HG02798 (cell line): Measurements from ENCODE around the gene SNAP91.
"Not testable (repeated sequence)": the region's sequence is repeated elsewhere in the genome, so short reads cannot be mapped to it uniquely, and the experiment has no call there.

Source experiments
- ATAC-seq: cut with Tn5 transposase; IDR thresholded peaks from one replicate; pipeline ENCODE4 v1.9.1; 2021; ENCODE audit warnings: mild to moderate bottlenecking; ENCODE audit not compliant: unreplicated experiment, poor library complexity

The SNAP91 gene, protein sequence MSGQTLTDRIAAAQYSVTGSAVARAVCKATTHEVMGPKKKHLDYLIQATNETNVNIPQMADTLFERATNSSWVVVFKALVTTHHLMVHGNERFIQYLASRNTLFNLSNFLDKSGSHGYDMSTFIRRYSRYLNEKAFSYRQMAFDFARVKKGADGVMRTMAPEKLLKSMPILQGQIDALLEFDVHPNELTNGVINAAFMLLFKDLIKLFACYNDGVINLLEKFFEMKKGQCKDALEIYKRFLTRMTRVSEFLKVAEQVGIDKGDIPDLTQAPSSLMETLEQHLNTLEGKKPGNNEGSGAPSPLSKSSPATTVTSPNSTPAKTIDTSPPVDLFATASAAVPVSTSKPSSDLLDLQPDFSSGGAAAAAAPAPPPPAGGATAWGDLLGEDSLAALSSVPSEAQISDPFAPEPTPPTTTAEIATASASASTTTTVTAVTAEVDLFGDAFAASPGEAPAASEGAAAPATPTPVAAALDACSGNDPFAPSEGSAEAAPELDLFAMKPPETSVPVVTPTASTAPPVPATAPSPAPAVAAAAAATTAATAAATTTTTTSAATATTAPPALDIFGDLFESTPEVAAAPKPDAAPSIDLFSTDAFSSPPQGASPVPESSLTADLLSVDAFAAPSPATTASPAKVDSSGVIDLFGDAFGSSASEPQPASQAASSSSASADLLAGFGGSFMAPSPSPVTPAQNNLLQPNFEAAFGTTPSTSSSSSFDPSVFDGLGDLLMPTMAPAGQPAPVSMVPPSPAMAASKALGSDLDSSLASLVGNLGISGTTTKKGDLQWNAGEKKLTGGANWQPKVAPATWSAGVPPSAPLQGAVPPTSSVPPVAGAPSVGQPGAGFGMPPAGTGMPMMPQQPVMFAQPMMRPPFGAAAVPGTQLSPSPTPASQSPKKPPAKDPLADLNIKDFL

DNA sequence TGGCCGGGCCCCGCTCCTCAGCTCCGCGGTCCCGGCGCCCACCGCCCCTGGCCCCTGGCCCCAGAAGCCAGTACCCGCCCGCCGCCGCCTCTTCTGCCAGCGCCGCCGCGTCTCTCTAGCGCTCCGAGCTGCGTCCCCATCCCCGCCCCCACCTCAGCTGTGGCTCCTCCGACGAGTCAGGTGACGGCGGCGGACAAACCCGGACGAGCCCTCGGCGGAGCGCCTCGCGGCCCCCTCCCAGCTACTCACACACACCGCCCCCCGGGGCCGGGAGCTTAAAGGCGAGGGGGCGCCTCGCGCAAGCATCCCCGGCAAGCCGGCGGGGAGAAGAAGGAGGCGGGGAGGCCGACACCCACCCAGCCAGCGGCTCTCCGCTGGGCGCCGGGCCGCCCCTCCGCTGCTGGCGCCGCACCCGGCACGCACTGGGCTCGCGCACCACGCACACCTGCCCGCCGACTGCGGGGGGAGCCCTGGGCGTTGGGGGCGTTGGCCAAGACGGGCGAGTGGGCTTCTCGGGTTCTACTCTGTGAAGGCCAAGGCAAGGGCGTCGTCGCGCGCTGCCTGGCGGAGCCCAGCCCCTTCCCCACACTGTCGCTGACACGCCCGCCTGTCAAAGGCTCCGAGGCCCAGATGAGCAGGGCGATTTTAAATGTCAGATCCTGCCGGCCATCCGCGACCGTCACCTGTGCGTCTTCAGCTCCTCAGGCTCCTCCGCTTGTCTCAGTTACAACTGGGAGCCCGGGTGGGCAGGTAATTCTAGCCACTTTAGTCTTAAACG lies at the start of gene SNAP91:
SNAP91 (minus strand) TSS at position 132 of the 778 bp plus-strand sequence. CDS start 1,174 bp downstream, outside the sequence.
- no peak for ATAC-seq

- no peak for ATAC-seq
Observed at GRCh38 chr6:83758533-83758932, 49.6 kb upstream of the SNAP91 start.

GRCh38 chr6:83757021-83757420 lies 48.1 kb upstream of the SNAP91 start:
- no peak for ATAC-seq

DNA sequence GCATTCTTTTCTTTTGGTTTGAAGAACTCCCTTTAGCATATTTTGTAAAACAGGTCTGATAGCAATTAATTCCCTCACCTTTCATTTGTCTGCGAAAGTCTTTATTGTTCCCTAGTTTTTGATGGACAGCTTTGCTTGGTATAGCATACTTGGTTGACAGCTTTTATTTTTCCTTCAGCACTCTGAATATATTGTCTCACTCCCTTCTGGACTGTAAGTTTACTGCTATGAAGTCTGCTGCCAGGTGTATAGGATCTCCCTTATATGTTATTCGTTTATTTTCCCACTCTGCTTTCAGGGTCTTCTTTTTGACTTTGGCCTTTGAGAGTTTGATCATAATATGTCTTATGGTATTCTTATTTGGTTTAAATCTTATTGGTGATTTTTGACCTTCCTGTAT lies 47.7 kb upstream of the SNAP91 start:
- ATAC-seq: no peak

GRCh38 chr6:83752375-83752774 lies 43.5 kb upstream of the SNAP91 start:
- ATAC-seq: not testable (repeated sequence)

DNA sequence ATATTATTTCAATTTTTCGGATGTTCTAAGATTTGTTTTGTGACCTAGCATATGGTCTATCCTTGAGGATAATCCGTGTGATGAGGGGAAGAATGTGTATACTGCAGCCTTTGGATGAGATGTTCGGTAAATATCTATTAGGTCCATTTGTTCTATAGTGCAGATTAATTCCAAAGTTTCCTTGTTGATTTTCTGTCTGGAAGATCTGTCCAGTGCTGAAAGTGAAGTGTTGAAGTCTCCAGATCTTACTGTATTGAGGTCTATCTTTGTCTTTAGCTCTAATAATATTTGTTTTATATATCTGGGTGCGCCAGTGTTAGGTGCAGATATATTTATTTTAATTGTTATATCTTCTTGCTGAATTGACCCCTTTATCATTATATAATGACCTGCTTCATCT lies 32.2 kb upstream of the SNAP91 start:
- ATAC-seq: no peak

DNA sequence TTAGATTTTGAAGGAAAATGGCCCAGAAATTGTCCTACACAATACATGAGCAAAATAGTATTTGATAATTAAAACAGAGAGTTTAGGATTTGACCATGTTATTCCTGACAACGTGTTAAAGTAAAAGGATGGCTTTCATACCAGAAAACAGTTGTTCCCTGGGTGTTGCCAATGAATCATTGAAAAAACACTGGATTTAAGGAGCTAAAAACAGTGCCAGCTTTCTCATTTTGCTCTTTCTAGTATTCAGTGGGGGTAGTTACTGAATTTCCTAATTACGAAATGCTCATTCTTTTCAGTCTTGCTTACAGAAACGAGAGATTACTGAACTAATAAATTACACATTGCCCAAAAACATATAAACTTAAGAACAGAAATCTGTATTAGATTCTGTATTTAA lies 26.6 kb upstream of the SNAP91 start:
- no peak for ATAC-seq

DNA sequence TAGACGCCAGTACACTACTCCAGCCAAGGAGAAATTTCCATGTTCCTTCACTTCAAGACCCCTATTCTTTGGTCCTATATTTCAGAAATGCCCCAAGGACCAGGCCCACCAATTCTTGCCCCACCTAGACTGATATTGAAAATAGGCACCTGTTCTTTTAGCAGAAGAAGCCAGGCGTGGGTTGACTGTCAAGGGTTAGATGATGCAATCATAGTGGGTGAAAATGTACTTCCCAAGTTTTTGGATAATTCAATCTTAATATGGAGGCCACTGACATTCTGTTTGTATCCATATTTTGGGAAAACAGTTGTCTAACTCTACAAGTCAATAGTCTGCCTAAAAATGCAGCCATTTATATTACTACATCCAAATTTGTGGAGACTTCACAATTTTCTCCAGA lies 21.0 kb upstream of the SNAP91 start:
- no peak for ATAC-seq

DNA sequence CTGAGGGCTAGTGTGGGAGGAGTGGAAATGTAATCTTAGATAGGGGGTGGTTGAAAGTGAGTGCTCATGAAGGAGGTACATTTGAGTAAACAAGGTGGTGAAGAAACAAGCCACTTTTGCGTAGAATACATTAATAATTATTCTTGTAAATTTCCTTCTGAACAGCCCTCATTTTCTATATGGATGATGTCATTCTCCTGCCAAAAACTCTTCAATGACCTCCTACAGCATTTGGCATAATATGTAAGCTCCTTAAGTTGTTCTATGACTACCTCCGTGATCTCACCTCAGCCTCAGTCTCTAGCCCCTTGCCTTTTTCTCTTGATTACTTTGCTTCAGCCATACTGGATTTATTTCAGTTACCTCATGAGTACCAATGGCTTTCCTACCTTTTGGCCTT lies 14.0 kb upstream of the SNAP91 start:
- ATAC-seq: no peak

DNA sequence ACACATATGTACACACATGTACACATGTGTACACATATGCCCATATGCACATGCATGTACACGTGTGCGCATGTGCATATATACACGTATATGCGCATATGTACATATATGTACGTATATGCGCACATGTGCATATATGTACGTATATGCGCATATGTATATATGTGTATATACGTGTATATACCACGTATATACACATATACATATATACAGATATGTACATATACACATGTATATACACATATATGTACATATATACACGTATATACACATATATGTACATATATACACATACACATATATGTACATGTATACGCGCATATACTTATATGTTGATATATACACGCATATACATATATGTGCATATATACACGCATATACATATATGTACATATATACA lies 8.9 kb upstream of the SNAP91 start:
- ATAC-seq: no peak

DNA sequence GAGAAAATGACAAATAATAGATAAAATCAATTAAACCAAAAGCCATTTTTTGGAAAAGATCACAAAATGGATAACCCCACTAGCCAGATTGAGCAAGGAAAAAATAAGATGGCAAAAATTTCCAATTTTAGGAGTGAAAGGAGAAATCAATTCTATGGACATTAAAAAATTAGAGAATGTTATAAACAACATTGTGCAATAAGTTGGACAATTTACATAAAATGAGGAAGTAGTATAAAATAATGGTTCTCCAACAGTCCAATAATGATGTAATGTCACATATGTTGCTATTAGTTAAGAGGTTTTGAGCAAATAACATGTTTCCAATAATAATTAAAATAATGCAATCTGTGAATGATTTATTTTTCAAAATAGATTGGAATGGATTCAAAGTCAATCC lies 3.1 kb upstream of the SNAP91 start:
- ATAC-seq: no peak

DNA sequence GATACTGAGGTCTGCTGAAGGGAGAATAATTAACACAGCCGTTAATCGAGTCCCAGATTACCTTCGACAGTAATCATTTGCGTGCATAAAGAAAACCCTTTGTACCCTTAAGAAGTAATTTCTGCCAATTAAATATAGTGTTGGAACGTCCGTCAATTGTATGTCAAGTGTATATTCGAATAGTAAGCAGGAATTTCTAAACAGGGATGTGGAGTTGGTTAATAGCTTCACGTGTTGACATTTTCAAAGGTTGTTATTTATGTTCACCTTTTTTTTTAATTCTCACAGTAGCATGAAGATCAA lies 798 bp upstream of the SNAP91 start:
- ATAC-seq: no peak

- no peak for ATAC-seq
Observed at GRCh38 chr6:83708546-83708969, 343 bp downstream of the SNAP91 start.

- ATAC-seq: no peak
Observed at GRCh38 chr6:83707829-83708545, 914 bp downstream of the SNAP91 start.

- ATAC-seq: no peak
Observed at GRCh38 chr6:83702749-83703148, 6.2 kb downstream of the SNAP91 start.

DNA sequence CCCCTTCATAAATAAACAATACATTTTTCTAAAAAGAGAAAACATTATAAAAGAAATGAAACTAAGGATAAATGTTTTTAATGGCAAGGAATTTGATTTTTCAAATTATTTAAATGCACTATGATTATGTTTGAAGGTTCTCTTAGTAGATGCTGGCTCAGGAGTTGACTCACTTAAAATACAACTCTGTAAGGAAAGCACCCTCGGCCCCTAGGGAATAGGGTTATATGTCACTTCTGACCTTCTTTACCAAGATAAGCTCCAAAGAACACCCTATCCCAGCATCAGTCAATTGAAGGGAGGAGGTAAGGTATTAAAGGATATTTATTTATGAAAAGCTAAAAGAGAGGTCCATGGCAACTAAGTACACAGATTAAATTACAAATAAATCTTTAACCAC lies 6.8 kb downstream of the SNAP91 start:
- no peak for ATAC-seq

- ATAC-seq: no peak
Observed at GRCh38 chr6:83696674-83697073, 12.2 kb downstream of the SNAP91 start.

- ATAC-seq: no peak
Observed at GRCh38 chr6:83685481-83685880, 23.4 kb downstream of the SNAP91 start.

- ATAC-seq: no peak
Observed at GRCh38 chr6:83677791-83678190, 31.1 kb downstream of the SNAP91 start.

DNA sequence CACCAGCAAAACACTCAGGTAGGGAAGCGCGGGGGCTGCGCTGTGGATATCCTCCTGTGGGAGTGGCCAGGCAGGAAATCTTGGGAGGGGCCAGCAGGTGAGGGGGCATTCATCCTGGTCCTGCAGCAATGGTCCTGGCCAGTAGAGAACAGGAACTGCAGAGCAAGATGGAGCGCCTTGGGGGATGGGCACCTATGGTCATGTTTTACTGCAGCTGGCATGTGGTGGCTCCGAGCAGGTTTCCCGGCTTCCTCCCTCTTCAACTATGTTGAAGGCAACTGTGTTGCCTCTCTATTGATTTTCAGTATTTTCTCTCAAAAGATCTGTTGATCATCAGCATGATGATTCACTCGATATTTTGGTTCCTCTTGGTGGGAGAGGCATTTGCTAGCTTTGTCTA lies 70.9 kb downstream of the SNAP91 start:
- ATAC-seq: no peak
